ENCODE measurements around the gene THRAP3.

The THRAP3 gene

GRCh38 chr1:36328713-36329112 lies 104.5 kb downstream of the THRAP3 start:
- DNase-seq, result no peak

GRCh38 chr1:36329817-36330216 lies 105.6 kb downstream of the THRAP3 start:
- no peak for DNase-seq

GRCh38 chr1:36330940-36331339 lies 106.7 kb downstream of the THRAP3 start:
- no peak for DNase-seq

GRCh38 chr1:36337830-36338229 lies 113.6 kb downstream of the THRAP3 start:
- no peak for DNase-seq

- no peak for DNase-seq
These were observed 115.0 kb downstream of the THRAP3 start for GRCh38 chr1:36339215-36339614.

- no peak for DNase-seq
These were observed 115.4 kb downstream of the THRAP3 start for GRCh38 chr1:36339615-36340014.

GRCh38 chr1:36341626-36342320 lies 117.5 kb downstream of the THRAP3 start:
- no peak for DNase-seq

- DNase-seq, result peak in 4 of 5 donors; percentile 40 to 56 (median 49)
These were observed 118.4 kb downstream of the THRAP3 start for GRCh38 chr1:36342426-36343185.

GRCh38 chr1:36343651-36344394 lies 119.6 kb downstream of the THRAP3 start:
- no peak for DNase-seq

GRCh38 chr1:36344395-36344680 lies 120.1 kb downstream of the THRAP3 start:
- no peak for DNase-seq

GRCh38 chr1:36345353-36345752 lies 121.1 kb downstream of the THRAP3 start:
- DNase-seq, result no peak

- DNase-seq, result no peak
These were observed 122.6 kb downstream of the THRAP3 start for GRCh38 chr1:36346741-36347370.

GRCh38 chr1:36349241-36349671 lies 125.0 kb downstream of the THRAP3 start:
- no peak for DNase-seq

- no peak for DNase-seq
These were observed 125.6 kb downstream of the THRAP3 start for GRCh38 chr1:36349839-36350238.

- DNase-seq, result peak in 3 of 5 donors; percentile 43 to 63 (median 49)
These were observed 126.5 kb downstream of the THRAP3 start for GRCh38 chr1:36350659-36351226.

GRCh38 chr1:36351227-36351977 lies 127.2 kb downstream of the THRAP3 start:
- DNase-seq, result no peak

- no peak for DNase-seq
These were observed 128.1 kb downstream of the THRAP3 start for GRCh38 chr1:36352125-36352909.

- DNase-seq, result no peak
These were observed 129.0 kb downstream of the THRAP3 start for GRCh38 chr1:36352910-36353878.

GRCh38 chr1:36354486-36354885 lies 130.2 kb downstream of the THRAP3 start:
- no peak for DNase-seq

All from T-helper 1 cell (primary cell).